ENCODE data around the gene GATD1. TPM values are rescaled to one million over a fixed set of nuclear protein-coding genes. Genes with fewer than 3 reads are reported as not detected.
A peak's percentile ranks its signal among the peaks of the same experiment; 100 is the strongest.

The GATD1 gene
- total and polyA plus RNA-seq, 9 of the 15 experiments (the other 6 are each of a cell fraction or from before 2014, with no cell fraction given): 2.8 to 144 (median 36.9) TPM

DNA sequence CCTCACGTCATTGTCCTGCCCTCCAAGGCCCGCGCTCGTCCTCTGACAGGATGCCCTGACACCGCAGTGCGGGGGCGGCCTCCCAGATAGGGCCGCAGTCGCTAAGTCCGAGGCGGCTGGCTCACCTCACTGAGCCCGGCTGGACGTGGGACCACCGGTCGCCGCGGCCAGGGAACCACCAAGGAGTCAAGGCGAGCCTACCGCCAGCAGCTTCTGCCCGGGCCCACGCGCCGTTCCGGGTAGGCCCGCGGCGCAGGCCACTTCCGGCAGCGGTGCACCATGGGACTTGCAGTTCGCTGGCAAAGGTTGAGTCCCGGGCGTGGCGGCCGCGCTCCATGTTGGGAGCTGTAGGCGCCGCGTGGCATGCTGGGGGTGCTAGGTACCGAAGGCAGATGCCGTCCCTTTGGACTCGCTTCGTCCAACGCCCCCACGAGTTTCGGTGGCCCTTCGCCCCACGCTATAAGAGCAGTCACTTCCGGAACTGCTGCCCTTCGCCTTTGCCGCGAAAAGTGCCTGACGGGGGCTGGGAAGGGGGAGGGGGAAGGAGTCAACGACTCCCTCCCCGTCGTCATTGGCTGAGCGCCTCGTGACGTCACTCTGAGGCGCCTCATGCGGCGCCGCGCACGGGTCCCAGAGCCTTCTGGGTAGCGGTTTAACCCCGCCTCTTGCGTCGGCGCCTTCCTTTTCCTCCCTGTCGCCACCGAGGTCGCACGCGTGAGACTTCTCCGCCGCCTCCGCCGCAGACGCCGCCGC, 32.2 kb upstream of the GATD1 start, which contains the start of gene RPLP2 (continued):
- TF ChIP-seq, protein P1, sequence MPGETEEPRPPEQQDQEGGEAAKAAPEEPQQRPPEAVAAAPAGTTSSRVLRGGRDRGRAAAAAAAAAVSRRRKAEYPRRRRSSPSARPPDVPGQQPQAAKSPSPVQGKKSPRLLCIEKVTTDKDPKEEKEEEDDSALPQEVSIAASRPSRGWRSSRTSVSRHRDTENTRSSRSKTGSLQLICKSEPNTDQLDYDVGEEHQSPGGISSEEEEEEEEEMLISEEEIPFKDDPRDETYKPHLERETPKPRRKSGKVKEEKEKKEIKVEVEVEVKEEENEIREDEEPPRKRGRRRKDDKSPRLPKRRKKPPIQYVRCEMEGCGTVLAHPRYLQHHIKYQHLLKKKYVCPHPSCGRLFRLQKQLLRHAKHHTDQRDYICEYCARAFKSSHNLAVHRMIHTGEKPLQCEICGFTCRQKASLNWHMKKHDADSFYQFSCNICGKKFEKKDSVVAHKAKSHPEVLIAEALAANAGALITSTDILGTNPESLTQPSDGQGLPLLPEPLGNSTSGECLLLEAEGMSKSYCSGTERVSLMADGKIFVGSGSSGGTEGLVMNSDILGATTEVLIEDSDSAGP (CRISPR knock-in tag; IDR thresholded peaks at IDR 0.05): 0 out of 2 replicates have a peak, but pooled peaks have one; percentile 29
- TF ChIP-seq NCOA6 (IDR thresholded peaks at IDR 0.05): no peak
- TF ChIP-seq, protein P2, sequence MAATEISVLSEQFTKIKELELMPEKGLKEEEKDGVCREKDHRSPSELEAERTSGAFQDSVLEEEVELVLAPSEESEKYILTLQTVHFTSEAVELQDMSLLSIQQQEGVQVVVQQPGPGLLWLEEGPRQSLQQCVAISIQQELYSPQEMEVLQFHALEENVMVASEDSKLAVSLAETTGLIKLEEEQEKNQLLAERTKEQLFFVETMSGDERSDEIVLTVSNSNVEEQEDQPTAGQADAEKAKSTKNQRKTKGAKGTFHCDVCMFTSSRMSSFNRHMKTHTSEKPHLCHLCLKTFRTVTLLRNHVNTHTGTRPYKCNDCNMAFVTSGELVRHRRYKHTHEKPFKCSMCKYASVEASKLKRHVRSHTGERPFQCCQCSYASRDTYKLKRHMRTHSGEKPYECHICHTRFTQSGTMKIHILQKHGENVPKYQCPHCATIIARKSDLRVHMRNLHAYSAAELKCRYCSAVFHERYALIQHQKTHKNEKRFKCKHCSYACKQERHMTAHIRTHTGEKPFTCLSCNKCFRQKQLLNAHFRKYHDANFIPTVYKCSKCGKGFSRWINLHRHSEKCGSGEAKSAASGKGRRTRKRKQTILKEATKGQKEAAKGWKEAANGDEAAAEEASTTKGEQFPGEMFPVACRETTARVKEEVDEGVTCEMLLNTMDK (IDR thresholded peaks at IDR 0.05; ENCODE audit: borderline replicate concordance, insufficient read depth, low read depth, low read length, poor library complexity, severe bottlenecking): no peak
- TF ChIP-seq, protein P3, sequence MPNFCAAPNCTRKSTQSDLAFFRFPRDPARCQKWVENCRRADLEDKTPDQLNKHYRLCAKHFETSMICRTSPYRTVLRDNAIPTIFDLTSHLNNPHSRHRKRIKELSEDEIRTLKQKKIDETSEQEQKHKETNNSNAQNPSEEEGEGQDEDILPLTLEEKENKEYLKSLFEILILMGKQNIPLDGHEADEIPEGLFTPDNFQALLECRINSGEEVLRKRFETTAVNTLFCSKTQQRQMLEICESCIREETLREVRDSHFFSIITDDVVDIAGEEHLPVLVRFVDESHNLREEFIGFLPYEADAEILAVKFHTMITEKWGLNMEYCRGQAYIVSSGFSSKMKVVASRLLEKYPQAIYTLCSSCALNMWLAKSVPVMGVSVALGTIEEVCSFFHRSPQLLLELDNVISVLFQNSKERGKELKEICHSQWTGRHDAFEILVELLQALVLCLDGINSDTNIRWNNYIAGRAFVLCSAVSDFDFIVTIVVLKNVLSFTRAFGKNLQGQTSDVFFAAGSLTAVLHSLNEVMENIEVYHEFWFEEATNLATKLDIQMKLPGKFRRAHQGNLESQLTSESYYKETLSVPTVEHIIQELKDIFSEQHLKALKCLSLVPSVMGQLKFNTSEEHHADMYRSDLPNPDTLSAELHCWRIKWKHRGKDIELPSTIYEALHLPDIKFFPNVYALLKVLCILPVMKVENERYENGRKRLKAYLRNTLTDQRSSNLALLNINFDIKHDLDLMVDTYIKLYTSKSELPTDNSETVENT (CRISPR knock-in tag; IDR thresholded peaks at IDR 0.05): no peak
- TF ChIP-seq CEBPB (tag; IDR thresholded peaks at IDR 0.05): no peak
- TF ChIP-seq TCF3 (CRISPR knock-in tag; IDR thresholded peaks at IDR 0.05): peak; percentile 33; the same call in 1 of the 2 replicates
- no peak; the same call in none of the 2 replicates for TF ChIP-seq NR1H2 (CRISPR knock-in tag; IDR thresholded peaks at IDR 0.05)
- TF ChIP-seq SMARCA5 (IDR thresholded peaks at IDR 0.05): no peak; the same call in 1 of the 2 replicates
- TF ChIP-seq, protein P4, sequence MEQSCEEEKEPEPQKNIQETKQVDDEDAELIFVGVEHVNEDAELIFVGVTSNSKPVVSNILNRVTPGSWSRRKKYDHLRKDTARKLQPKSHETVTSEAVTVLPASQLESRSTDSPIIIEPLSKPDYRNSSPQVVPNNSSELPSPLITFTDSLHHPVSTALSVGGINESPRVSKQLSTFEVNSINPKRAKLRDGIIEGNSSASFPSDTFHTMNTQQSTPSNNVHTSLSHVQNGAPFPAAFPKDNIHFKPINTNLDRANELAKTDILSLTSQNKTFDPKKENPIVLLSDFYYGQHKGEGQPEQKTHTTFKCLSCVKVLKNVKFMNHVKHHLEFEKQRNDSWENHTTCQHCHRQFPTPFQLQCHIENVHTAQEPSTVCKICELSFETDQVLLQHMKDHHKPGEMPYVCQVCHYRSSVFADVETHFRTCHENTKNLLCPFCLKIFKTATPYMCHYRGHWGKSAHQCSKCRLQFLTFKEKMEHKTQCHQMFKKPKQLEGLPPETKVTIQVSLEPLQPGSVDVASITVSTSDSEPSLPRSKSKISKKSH (CRISPR knock-in tag; IDR thresholded peaks at IDR 0.05): no peak
- TF ChIP-seq ZNF561 (CRISPR knock-in tag; conservative IDR thresholded peaks at IDR 0.05): no peak
- TF ChIP-seq ZNF134 (CRISPR knock-in tag; conservative IDR thresholded peaks at IDR 0.05): no peak
- peak; percentile 54 for TF ChIP-seq RB1 (IDR thresholded peaks at IDR 0.05; ENCODE audit: low read depth)
- no peak for TF ChIP-seq RNF2 (IDR thresholded peaks at IDR 0.05)
- TF ChIP-seq POLR3A (IDR thresholded peaks at IDR 0.05; ENCODE audit: borderline replicate concordance, extremely low read depth, insufficient read depth, insufficient read length): no peak
- no peak for TF ChIP-seq SMARCA4 (IDR thresholded peaks at IDR 0.05)
- peak; percentile 42; the same call in 1 of the 2 replicates for TF ChIP-seq TAF7 (tag; IDR thresholded peaks at IDR 0.05)
- TF ChIP-seq FUS (optimal IDR thresholded peaks at IDR 0.05; ENCODE audit: low read depth, low read length): peak; percentile 81
- TF ChIP-seq EP400 (IDR thresholded peaks at IDR 0.05): peak; percentile 99
- TF ChIP-seq SLC30A9 (CRISPR knock-in tag; IDR thresholded peaks at IDR 0.05): no peak
- no peak for TF ChIP-seq ZNF699 (CRISPR knock-in tag; IDR thresholded peaks at IDR 0.05; ENCODE audit: insufficient replicate concordance)
- no peak for TF ChIP-seq TCF7L2 (IDR thresholded peaks at IDR 0.05; ENCODE audit: low read depth, low read length)
- no peak; the same call in 1 of the 2 replicates for TF ChIP-seq EP300 (IDR thresholded peaks at IDR 0.05; ENCODE audit: low read length)
- no peak for TF ChIP-seq NFXL1 (CRISPR knock-in tag; IDR thresholded peaks at IDR 0.05)

Data from K562 (cell line).